PFSK-1 (cell line): Measurements from ENCODE around the gene CCDC85C.

Experiments
- FOXP2 ChIP-seq: optimal IDR thresholded peaks from 2 replicates; pipeline ENCODE3; 2011; ENCODE audit warnings: borderline replicate concordance, control low read depth, inconsistent platforms; ENCODE audit not compliant: insufficient read depth; ENCODE audit errors: extremely low read length, extremely low read depth
- POLR2AphosphoS5 ChIP-seq: IDR thresholded peaks from 2 replicates; pipeline ENCODE4 v1.6.1; 2012; ENCODE audit warnings: low read depth, mild to moderate bottlenecking, control low read depth, low read length, moderate library complexity
- SIN3A ChIP-seq: IDR thresholded peaks from 2 replicates; pipeline ENCODE4 v1.6.1; 2012; ENCODE audit warnings: mild to moderate bottlenecking, low read length, moderate library complexity, borderline replicate concordance; ENCODE audit not compliant: insufficient read depth
- TAF1 ChIP-seq: IDR thresholded peaks from 2 replicates; pipeline ENCODE4 v1.6.1; 2012; ENCODE audit warnings: low read length, control low read depth, borderline replicate concordance; ENCODE audit not compliant: insufficient read depth
- TF ChIP-seq, protein P1 (sequence below), 2 experiments: IDR thresholded peaks; 2 replicates each; pipeline versions ENCODE4 v1.6.1 to v1.8.0; 2011 to 2012; ENCODE audit warnings: low read depth in 2 of 2, low read length in 2 of 2, control low read depth in 1 of 2, inconsistent platforms in 1 of 2, mild to moderate bottlenecking in 1 of 2, moderate library complexity in 1 of 2; ENCODE audit not compliant: insufficient read depth in 1 of 2

Gene CCDC85C

DNA sequence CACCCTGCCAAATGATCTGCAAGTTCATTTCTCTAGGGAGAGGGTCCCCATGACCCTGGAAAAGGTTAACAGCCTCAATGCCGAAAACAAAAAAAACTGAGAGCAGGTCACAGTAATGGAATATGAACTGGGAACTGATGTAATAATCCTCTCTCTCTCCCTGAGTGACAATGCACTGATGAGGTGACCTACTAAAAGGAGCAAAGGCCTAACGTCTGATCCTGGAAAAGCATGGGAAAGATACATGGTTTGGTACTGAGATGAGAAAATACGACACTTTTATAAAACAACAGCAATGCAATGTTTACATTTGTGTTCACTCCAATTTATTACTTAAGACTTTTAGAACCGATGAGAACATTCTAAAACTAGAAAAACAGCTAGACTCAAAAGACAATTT is 151.0 kb downstream of the CCDC85C start:
- no peak for TF ChIP-seq FOXP2
- no peak for TF ChIP-seq SIN3A
- TF ChIP-seq POLR2AphosphoS5, result no peak
- TF ChIP-seq, protein P1, sequence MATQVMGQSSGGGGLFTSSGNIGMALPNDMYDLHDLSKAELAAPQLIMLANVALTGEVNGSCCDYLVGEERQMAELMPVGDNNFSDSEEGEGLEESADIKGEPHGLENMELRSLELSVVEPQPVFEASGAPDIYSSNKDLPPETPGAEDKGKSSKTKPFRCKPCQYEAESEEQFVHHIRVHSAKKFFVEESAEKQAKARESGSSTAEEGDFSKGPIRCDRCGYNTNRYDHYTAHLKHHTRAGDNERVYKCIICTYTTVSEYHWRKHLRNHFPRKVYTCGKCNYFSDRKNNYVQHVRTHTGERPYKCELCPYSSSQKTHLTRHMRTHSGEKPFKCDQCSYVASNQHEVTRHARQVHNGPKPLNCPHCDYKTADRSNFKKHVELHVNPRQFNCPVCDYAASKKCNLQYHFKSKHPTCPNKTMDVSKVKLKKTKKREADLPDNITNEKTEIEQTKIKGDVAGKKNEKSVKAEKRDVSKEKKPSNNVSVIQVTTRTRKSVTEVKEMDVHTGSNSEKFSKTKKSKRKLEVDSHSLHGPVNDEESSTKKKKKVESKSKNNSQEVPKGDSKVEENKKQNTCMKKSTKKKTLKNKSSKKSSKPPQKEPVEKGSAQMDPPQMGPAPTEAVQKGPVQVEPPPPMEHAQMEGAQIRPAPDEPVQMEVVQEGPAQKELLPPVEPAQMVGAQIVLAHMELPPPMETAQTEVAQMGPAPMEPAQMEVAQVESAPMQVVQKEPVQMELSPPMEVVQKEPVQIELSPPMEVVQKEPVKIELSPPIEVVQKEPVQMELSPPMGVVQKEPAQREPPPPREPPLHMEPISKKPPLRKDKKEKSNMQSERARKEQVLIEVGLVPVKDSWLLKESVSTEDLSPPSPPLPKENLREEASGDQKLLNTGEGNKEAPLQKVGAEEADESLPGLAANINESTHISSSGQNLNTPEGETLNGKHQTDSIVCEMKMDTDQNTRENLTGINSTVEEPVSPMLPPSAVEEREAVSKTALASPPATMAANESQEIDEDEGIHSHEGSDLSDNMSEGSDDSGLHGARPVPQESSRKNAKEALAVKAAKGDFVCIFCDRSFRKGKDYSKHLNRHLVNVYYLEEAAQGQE (IDR thresholded peaks at IDR 0.05; ENCODE audit: insufficient read depth in 1 of 2, low read depth in 2 of 2, low read length in 2 of 2), result no peak
- TF ChIP-seq TAF1, result no peak

DNA sequence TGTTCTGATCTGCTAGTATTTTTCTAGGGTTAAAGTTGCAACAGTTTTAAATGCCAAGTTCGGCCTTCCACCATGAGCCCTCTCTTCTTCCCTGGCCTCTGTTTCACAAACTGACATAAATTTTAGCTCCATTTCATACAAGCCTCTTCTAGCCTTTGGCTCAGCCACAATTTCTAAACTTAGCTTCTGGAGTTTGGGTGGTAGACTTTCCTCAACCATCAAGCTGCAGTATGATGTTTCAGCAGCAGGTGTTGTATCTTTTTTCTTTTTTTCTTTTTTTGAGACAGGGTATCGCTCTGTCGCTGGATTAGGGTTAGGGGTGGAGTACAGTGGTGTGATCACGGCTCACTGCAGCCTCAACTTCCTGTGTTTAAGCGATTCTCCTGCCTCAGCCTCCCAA is 152.8 kb downstream of the CCDC85C start:
- no peak for TF ChIP-seq TAF1
- no peak for TF ChIP-seq FOXP2
- no peak for TF ChIP-seq POLR2AphosphoS5
- TF ChIP-seq, protein P1 (IDR thresholded peaks at IDR 0.05; ENCODE audit: insufficient read depth in 1 of 2, low read depth in 2 of 2, low read length in 2 of 2), result no peak
- no peak for TF ChIP-seq SIN3A

DNA sequence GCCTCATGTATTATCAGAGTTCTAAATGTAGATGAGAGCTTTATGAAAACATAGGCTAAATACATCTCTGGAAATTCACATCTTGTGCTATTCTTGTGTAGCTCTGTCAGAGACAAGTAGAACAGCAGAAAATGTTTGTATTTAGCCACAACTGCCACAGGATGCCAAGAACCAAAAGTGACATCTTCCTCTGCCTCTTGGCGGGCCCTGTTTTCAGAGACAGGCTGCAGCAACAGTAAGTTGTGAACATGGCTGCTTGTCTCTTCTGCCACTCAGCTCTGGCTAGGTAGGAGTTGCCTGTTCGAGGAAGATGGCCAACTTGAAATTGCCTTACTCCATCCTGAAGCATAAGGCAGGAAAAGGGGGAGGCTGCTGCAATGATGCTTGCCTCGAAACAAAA is 153.7 kb downstream of the CCDC85C start:
- TF ChIP-seq, protein P1 (IDR thresholded peaks at IDR 0.05; ENCODE audit: insufficient read depth in 1 of 2, low read depth in 2 of 2, low read length in 2 of 2), result no peak
- no peak for TF ChIP-seq POLR2AphosphoS5
- no peak for TF ChIP-seq SIN3A
